ENCODE measurements around the gene RTP5.
"Not testable (repeated sequence)": the region's sequence is repeated elsewhere in the genome, so short reads cannot be mapped to it uniquely, and the experiment has no call there.

Gene RTP5

GRCh38 chr2:241904011-241904718 is 34.6 kb downstream of the RTP5 start:
- DNase-seq, result no peak

GRCh38 chr2:241904791-241905710 is 35.5 kb downstream of the RTP5 start:
- DNase-seq, result no peak

- DNase-seq, result no peak
Observed at GRCh38 chr2:241905716-241906377, 36.3 kb downstream of the RTP5 start.

GRCh38 chr2:241906378-241906770 is 36.8 kb downstream of the RTP5 start:
- not testable (repeated sequence) for DNase-seq

GRCh38 chr2:241906826-241907570 is 37.5 kb downstream of the RTP5 start:
- DNase-seq, result no peak

GRCh38 chr2:241907831-241908230 is 38.3 kb downstream of the RTP5 start:
- DNase-seq, result not testable (repeated sequence)

GRCh38 chr2:241908686-241909420 is 39.3 kb downstream of the RTP5 start:
- DNase-seq, result no peak

GRCh38 chr2:241909769-241910168 is 40.2 kb downstream of the RTP5 start:
- DNase-seq, result no peak

- no peak for DNase-seq
Observed at GRCh38 chr2:241910604-241911520, 41.3 kb downstream of the RTP5 start.

GRCh38 chr2:241911551-241911950 is 42.0 kb downstream of the RTP5 start:
- no peak for DNase-seq

- no peak for DNase-seq
Observed at GRCh38 chr2:241912021-241912555, 42.6 kb downstream of the RTP5 start.

GRCh38 chr2:241913703-241914102 is 44.2 kb downstream of the RTP5 start:
- no peak for DNase-seq

GRCh38 chr2:241914542-241914941 is 45.0 kb downstream of the RTP5 start:
- DNase-seq, result no peak

- not testable (repeated sequence) for DNase-seq
Observed at GRCh38 chr2:241921631-241922030, 52.1 kb downstream of the RTP5 start.

- no peak for DNase-seq
Observed at GRCh38 chr2:241922411-241922810, 52.9 kb downstream of the RTP5 start.

- not testable (repeated sequence) for DNase-seq
Observed at GRCh38 chr2:241922816-241923601, 53.5 kb downstream of the RTP5 start.
